ENCODE measurements around the gene DSCAML1. TPM values are rescaled to one million over a fixed set of nuclear protein-coding genes. Genes with fewer than 3 reads are reported as not detected.

The DSCAML1 gene
- total RNA-seq, 2 donors from 2014 or later = 0.08 TPM; not detected in 1

DNA sequence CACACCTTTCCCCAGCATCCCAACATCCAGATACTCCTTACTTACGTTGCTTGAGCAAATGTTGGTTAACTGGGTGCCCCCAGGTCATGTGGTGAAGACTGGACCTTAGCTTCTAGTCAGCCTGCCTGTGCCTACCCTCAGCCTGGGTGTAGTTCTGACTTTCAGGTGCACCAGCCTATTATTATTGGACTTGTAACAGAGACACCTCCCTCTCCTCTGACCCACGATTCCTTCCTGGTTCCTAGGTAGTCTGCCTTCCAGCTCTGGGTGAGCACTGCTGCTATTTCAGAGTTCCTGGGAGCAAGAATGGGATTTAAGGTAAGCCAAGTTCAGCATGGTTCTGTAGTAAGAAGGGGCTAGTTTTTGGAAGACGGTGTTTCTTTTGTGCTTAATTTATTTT lies 138.2 kb downstream of the DSCAML1 start:
- Mint-ChIP-seq H3K9me3 (no peaks in the 10 kb centered on the region), H3K27ac (no peak overlapping the region), H3K27me3 (peaks cover 0 to 16% of the 10 kb centered on the region in 2 donors), H3K36me3 (no peaks in the 10 kb centered on the region), H3K4me1 (ENCODE audit: low read depth in 2 of 2) (no peaks in the 10 kb centered on the region), H3K4me3 (no peak overlapping the region)
- no peak for DNase-seq (ENCODE audit: low spot score)
- ATAC-seq = no peak

DNA sequence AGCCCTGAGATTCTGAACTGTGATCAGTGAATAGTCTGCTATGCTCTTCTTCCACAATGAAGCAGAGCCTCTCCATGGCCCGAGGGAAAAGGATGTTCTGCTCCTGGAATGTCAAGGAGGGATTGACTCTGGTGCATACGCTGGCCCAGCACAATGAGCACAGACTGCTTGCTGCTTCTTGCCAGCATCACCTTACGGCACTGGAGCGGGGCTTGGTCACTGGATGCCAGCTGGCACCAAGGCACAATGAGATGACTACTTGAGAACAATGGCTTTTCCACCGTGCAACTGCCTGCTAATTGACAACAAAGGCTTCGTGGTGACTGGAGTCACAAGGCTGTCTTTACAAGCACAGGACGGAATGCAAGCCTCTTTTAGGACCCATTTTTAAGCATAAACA lies 139.2 kb downstream of the DSCAML1 start:
- H3K36me3 Mint-ChIP-seq = no peaks in the 10 kb centered on the region
- no peak overlapping the region for H3K4me3 Mint-ChIP-seq
- no peak for ATAC-seq
- H3K9me3 Mint-ChIP-seq = no peaks in the 10 kb centered on the region
- H3K4me1 Mint-ChIP-seq (ENCODE audit: low read depth in 2 of 2) = no peaks in the 10 kb centered on the region
- H3K27ac Mint-ChIP-seq = no peak overlapping the region
- no peak for DNase-seq (ENCODE audit: low spot score)
- H3K27me3 Mint-ChIP-seq = peaks cover 0 to 8% of the 10 kb centered on the region in 2 donors

DNA sequence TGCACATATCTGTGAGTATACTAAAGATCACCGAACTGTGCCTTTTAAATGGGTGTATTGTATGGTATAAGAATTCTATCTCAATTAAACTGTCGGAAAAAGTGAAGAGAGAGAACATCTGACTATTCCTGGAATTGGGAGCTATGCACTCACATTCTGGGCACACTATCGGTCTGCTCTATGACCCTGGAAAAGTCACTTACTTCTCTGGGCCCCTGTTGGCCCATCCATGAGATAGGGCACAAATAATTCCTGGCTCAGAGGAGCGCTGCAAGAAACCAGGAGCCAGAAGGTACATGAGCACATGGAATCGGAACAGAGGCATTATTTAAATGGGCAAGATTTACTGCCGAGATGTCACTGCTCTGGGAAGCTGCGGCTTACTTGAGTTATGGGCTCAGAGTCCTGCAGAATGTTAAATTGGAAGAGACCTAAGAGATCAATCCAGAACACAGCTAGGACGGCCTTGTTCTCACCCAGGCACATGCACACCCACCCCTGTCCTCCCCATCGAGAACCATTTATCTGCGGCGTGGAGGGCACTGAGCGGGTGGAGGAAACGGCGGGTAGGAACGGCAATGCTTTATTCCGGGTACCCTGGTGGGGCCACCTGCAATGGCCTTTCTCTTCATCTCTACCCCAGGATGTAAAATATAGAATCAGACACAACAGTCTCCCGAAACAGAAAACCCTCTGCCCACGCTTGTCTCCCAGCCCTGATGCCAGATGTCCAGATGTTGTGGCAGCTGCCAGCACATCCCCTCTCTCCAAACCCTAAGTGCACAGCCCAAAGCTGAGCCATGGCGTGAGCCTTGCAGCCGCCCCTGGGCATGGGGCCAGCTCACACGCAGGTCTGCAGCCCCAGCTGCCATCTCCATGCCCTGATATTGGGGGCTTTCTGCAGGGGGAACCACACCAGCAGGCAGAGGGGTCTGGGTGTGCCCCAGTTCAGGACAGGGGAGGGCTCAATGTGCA lies 142.4 kb downstream of the DSCAML1 start:
- Mint-ChIP-seq H3K27me3 (peaks cover 0 to 2% of the 10 kb centered on the region in 2 donors), H3K4me1 (ENCODE audit: low read depth in 2 of 2) (no peaks in the 10 kb centered on the region), H3K36me3 (no peaks in the 10 kb centered on the region), H3K4me3 (no peak overlapping the region), H3K9me3 (no peaks in the 10 kb centered on the region), H3K27ac (no peak overlapping the region)
- ATAC-seq (no peak), DNase-seq (ENCODE audit: low spot score) (no peak)

DNA sequence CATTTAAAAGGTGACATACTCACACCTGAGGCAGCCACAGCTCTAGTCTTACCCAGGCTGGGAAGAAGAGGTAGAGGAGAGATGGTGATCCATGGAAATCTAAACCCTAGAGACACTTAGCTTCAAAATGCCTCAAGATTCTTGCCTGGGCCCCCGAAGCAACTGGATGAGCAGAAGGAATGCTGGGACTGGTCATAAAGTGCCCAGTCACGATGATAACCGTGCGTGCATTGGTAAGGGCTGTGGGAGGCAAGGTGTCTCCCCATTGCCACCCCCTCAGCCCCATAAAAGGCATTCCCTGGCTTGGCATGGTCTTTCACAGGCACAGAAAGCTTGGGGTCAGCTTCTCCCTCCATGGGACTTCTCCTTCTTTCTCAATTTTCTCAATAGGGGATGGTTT lies 144.5 kb downstream of the DSCAML1 start:
- Mint-ChIP-seq H3K4me3 (no peak overlapping the region), H3K27ac (no peak overlapping the region), H3K27me3 (peaks cover 2% of the 10 kb centered on the region in 2 donors), H3K4me1 (ENCODE audit: low read depth in 2 of 2) (no peaks in the 10 kb centered on the region), H3K9me3 (no peaks in the 10 kb centered on the region), H3K36me3 (no peaks in the 10 kb centered on the region)
- no peak for ATAC-seq
- DNase-seq (ENCODE audit: low spot score) = no peak

DNA sequence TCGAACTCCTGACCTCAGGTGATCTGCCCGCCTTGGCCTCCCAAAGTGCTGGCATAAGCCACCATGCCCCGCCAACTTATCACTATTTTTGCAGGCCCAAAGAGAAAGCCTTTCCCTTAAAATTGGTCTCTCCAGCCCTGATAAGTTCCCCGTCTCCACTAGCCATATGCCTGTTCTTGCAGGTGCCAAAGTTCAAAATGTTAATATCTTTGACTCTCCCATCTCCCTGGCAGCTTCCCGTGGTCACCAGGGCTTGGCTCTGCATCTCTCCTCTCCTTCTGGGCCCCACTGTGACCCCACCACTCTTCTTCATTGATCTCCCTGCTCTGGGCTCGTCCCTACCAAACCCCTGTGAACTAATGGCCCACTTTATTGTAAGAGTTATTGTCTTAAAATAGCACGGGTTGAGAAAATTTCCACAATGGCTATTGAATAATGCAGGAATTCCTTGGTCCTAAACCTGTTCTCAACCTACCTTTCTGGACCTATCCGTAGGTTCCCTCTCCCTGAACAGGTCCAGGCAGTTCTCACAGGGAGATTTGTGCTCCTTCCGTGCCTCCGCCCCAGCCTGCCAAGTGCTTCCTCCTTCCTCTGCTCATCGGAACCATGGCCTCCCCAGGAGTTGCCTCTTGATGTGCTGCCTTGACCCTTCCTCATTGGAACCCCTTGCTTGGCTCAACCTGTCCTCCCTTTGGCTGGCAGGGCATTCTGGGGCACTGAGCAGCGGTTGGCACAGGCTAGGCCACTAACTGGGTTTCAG lies 147.5 kb downstream of the DSCAML1 start:
- Mint-ChIP-seq H3K27ac (no peak overlapping the region), H3K27me3 (peaks cover 2 to 7% of the 10 kb centered on the region in 2 donors), H3K4me1 (ENCODE audit: low read depth in 2 of 2) (no peaks in the 10 kb centered on the region), H3K4me3 (no peak overlapping the region), H3K9me3 (no peaks in the 10 kb centered on the region), H3K36me3 (no peaks in the 10 kb centered on the region)
- ATAC-seq (no peak), DNase-seq (ENCODE audit: low spot score) (no peak)

DNA sequence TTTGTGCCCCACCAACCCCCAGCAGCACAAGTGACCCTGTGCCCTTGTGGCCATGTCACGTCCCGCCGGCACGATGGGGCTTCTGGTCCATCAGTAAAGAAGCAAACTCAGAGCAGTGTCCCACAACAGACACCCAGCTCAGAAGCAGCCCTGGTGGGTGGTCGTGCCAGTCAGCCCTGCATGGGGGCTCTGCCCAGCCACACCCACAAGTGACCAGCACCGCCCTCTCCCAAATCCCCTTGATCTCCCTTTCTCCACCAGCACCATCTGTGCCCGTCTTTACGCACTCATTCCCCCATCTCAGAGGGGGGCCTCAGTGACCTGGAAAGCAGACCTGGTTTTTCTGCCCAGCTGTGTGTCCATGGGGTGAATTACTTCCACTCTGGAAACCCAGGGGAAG lies 149.1 kb downstream of the DSCAML1 start:
- H3K27ac Mint-ChIP-seq = no peak overlapping the region
- DNase-seq (ENCODE audit: low spot score) (no peak), ATAC-seq (no peak)
- H3K4me3 Mint-ChIP-seq = no peak overlapping the region
- H3K9me3 Mint-ChIP-seq = no peaks in the 10 kb centered on the region
- no peaks in the 10 kb centered on the region for H3K4me1 Mint-ChIP-seq (ENCODE audit: low read depth in 2 of 2)
- H3K27me3 Mint-ChIP-seq = peaks cover 2 to 7% of the 10 kb centered on the region in 2 donors
- no peaks in the 10 kb centered on the region for H3K36me3 Mint-ChIP-seq

DNA sequence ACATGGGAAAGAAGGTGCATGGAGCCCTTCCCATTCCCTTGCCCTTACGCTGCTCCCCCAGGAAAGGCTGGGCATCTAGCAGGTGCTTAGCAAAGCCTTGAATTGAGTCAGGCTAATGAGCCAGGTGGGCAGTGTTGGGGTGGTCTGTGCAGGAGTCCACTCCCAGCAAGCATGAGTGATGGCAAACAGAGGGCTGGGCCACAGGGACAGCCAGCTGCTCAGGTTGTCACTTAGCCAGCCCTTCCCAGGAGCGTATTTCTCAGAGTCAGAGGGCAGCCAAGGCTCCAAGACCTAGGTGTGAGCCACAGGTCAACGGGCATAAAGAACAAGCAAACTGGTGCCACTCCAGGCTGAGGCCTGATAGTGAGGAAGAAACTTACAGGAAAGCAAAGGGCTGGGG lies 149.8 kb downstream of the DSCAML1 start:
- ATAC-seq = no peak
- no peak overlapping the region for H3K4me3 Mint-ChIP-seq
- no peaks in the 10 kb centered on the region for H3K36me3 Mint-ChIP-seq
- H3K4me1 Mint-ChIP-seq (ENCODE audit: low read depth in 2 of 2) = no peaks in the 10 kb centered on the region
- no peaks in the 10 kb centered on the region for H3K9me3 Mint-ChIP-seq
- no peak overlapping the region for H3K27ac Mint-ChIP-seq
- peaks cover 2 to 7% of the 10 kb centered on the region in 2 donors for H3K27me3 Mint-ChIP-seq
- no peak for DNase-seq (ENCODE audit: low spot score)

GRCh38 chr11:117646411-117646810 lies 150.6 kb downstream of the DSCAML1 start:
- H3K4me1 Mint-ChIP-seq (ENCODE audit: low read depth in 2 of 2) = no peaks in the 10 kb centered on the region
- no peaks in the 10 kb centered on the region for H3K36me3 Mint-ChIP-seq
- H3K4me3 Mint-ChIP-seq = no peak overlapping the region
- no peaks in the 10 kb centered on the region for H3K9me3 Mint-ChIP-seq
- no peak overlapping the region for H3K27ac Mint-ChIP-seq
- DNase-seq (ENCODE audit: low spot score) (no peak), ATAC-seq (no peak)
- peaks cover 2 to 7% of the 10 kb centered on the region in 2 donors for H3K27me3 Mint-ChIP-seq

DNA sequence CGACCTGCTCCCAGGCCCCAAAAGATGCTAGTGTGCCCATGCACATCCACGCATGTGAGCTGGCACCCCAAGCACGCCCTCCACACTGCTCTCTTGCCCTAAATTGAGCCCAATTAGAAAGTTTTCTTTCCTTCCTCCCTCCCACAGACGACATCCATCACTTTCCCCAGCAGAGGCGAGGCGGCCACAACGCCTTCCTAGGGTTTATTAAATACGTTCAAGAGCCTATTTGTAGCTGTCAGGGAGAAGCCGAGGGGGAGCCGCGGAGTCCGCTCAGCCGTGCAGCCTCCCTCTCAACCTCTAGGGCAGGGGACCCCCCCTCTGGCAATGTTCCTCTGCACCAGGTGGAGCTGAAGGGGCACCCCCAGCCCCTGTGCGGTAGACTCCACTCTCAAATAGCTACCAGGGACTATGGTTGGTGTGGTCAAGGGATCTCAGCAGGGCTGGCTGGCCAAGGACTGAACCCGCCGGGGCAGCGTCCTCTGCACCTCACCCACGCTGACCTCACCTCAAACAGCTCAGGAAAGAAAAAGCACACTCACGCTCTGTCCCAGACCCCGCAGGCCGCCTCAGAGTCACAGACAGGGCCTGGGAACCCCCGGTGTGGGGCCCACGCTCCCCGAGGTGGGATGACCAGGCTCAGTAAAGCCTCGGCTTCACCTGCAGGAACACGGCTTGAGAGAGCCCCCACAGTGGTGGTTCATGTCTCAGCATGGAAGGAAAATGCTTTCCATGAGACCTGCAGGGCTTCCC lies 152.4 kb downstream of the DSCAML1 start:
- no peak for DNase-seq (ENCODE audit: low spot score)
- Mint-ChIP-seq H3K4me1 (ENCODE audit: low read depth in 2 of 2) (no peaks in the 10 kb centered on the region), H3K36me3 (no peaks in the 10 kb centered on the region), H3K27me3 (peaks cover 8 to 20% of the 10 kb centered on the region in 2 donors), H3K4me3 (no peak overlapping the region), H3K9me3 (no peaks in the 10 kb centered on the region), H3K27ac (no peak overlapping the region)
- no peak for ATAC-seq

DNA sequence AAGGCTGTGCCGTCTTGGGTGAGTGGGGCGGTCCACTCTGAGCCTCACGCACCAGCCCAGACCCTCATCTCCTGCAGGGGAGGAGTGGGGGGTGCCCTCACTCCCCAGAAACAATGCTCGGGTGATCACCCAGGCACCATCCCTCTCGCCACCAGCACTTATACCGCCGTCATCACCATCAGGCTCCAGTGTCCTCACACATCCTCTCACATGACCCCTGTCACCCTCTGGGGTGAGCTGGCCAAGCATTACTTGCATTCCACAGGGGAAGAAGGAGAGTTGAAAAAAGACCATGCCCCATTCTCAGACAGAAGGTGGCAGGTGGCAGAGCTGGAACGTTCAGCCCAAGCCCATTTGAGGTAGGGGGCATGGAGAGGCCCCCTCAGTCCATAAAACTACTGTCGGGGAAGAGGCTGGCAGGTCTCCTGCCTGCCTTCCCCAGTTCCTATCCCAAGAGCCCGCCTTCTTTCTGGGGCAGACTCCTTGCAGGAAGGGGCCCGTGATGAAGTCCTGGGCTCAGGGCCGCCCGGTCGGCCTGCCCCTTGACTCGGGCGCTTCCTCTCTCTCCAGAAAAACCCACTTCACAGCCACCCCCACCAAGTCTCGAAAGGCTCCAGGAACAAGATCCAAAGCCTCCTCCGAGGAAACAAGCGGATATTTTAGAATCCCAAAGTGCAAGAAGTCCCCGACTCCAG lies 153.3 kb downstream of the DSCAML1 start:
- no peak overlapping the region for H3K4me3 Mint-ChIP-seq
- H3K36me3 Mint-ChIP-seq = no peaks in the 10 kb centered on the region
- DNase-seq (ENCODE audit: low spot score) (no peak), ATAC-seq (no peak)
- peaks cover 10 to 21% of the 10 kb centered on the region in 2 donors for H3K27me3 Mint-ChIP-seq
- no peaks in the 10 kb centered on the region for H3K9me3 Mint-ChIP-seq
- H3K4me1 Mint-ChIP-seq (ENCODE audit: low read depth in 2 of 2) = no peaks in the 10 kb centered on the region
- H3K27ac Mint-ChIP-seq = no peak overlapping the region

DNA sequence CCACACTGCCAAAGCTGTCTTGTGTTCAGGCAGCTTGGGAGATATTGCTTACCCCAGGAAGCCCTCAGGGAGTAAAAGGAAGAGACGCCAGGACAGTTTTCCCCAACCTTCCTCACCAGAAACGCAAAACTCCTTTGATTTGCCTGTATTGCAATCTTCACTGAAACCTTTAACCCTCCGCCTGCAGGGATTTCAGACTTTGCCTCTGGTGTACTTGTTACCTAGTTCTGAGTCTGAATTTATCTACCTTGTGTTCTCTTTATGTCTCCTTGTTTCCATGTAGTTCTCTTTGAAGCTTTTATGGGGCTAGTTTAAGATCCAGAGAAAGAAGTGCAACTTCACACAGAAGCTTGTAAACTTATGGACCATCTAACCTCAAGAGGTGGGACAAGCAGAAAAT lies 154.2 kb downstream of the DSCAML1 start:
- DNase-seq (ENCODE audit: low spot score) (no peak), ATAC-seq (no peak)
- peaks cover 11 to 26% of the 10 kb centered on the region in 2 donors for H3K27me3 Mint-ChIP-seq
- no peak overlapping the region for H3K4me3 Mint-ChIP-seq
- H3K36me3 Mint-ChIP-seq = no peaks in the 10 kb centered on the region
- no peaks in the 10 kb centered on the region for H3K9me3 Mint-ChIP-seq
- H3K27ac Mint-ChIP-seq = no peak overlapping the region
- no peaks in the 10 kb centered on the region for H3K4me1 Mint-ChIP-seq (ENCODE audit: low read depth in 2 of 2)

GRCh38 chr11:117642396-117642795 lies 154.6 kb downstream of the DSCAML1 start:
- Mint-ChIP-seq H3K27me3 (peaks cover 11 to 22% of the 10 kb centered on the region in 2 donors), H3K36me3 (no peaks in the 10 kb centered on the region), H3K9me3 (no peaks in the 10 kb centered on the region), H3K27ac (no peak overlapping the region), H3K4me1 (ENCODE audit: low read depth in 2 of 2) (no peaks in the 10 kb centered on the region), H3K4me3 (no peak overlapping the region)
- DNase-seq (ENCODE audit: low spot score) (no peak), ATAC-seq (peak in 1 of 2 donors; percentile 16)
